Lower leg skin (tissue), 4 donors: ENCODE results near the gene DFFA. TPM values are rescaled to one million over a fixed set of nuclear protein-coding genes. Genes with fewer than 3 reads are reported as not detected.

Experiments
- DNase-seq, 2 donors: peaks; one replicate each; pipeline ENCODE4 v3.0.0-alpha.2; 2019; ENCODE audit warnings: low spot score in 2 of 2
- H3K4me3 ChIP-seq: fragments of 200-600 bp; sonication (generic); 2 replicates; pipeline ENCODE4 v1.5.1; 2017; ENCODE audit warnings: mild to moderate bottlenecking, low read depth; ENCODE audit not compliant: poor library complexity, severe bottlenecking
- POLR2A ChIP-seq, 2 donors: fragments of 450-650 bp; IDR thresholded peaks; one replicate each; pipeline ENCODE4 v1.6.1; 2016 to 2017; ENCODE audit warnings: antibody characterized with exemption in 2 of 2, mild to moderate bottlenecking in 1 of 2, moderate library complexity in 1 of 2
- WGBS, 2 donors: methylation state at CpG; one replicate each; pipeline ENCODE4 v1.1.5; 2018; 5-methylcytosine and 5-hydroxymethylcytosine counted together
- intact Hi-C: fragments of 100-400 bp; cut with DNase I; formaldehyde crosslinking; loops from one replicate; pipeline ENCODE4 v1.15.0; 2023; ENCODE audit warnings: low total_unique reads
- total RNA-seq, 4 donors: library from RNA; depleted of rRNA; stranded (reverse); fragments of >200 nt; gene quantifications; one replicate each; pipeline ENCODE4 v1.1.0, GENCODE V29; 2016
- TF ChIP-seq, protein P1 (sequence below), 3 donors: fragments of 450-650 bp; IDR thresholded peaks; one replicate each; pipeline ENCODE4 v1.5.1; 2016; ENCODE audit warnings: antibody characterized with exemption in 3 of 3, mild to moderate bottlenecking in 3 of 3, moderate library complexity in 2 of 3

The DFFA gene
- total RNA-seq, 4 donors from 2014 or later: 14.1 to 20.9 (median 18.0) TPM

GRCh38 chr1:10415211-10415930, 57.0 kb downstream of the DFFA start:
- TF ChIP-seq, protein P1, sequence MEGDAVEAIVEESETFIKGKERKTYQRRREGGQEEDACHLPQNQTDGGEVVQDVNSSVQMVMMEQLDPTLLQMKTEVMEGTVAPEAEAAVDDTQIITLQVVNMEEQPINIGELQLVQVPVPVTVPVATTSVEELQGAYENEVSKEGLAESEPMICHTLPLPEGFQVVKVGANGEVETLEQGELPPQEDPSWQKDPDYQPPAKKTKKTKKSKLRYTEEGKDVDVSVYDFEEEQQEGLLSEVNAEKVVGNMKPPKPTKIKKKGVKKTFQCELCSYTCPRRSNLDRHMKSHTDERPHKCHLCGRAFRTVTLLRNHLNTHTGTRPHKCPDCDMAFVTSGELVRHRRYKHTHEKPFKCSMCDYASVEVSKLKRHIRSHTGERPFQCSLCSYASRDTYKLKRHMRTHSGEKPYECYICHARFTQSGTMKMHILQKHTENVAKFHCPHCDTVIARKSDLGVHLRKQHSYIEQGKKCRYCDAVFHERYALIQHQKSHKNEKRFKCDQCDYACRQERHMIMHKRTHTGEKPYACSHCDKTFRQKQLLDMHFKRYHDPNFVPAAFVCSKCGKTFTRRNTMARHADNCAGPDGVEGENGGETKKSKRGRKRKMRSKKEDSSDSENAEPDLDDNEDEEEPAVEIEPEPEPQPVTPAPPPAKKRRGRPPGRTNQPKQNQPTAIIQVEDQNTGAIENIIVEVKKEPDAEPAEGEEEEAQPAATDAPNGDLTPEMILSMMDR (IDR thresholded peaks at IDR 0.05): no peak
- no peak for TF ChIP-seq POLR2A (IDR thresholded peaks at IDR 0.05)
- intact Hi-C loops: no loop called here
- DNase-seq: peak in 1 of 2 donors; percentile 28
- 53 to 60% methylated on average over 6 of the region's 6 CpGs for WGBS, 2 donors
- H3K4me3 ChIP-seq: no peak overlapping the region

GRCh38 chr1:10407201-10407600, 65.1 kb downstream of the DFFA start:
- TF ChIP-seq POLR2A (IDR thresholded peaks at IDR 0.05): no peak
- TF ChIP-seq, protein P1 (IDR thresholded peaks at IDR 0.05): no peak
- no peak overlapping the region for H3K4me3 ChIP-seq
- WGBS, 2 donors: 83 to 85% methylated on average over 2 of the region's 2 CpGs
- intact Hi-C loops: no loop called here
- DNase-seq: no peak

Other genes starting within 250 kb of the DFFA start
- gene PGD, start 73.5 kb downstream of the DFFA start, total RNA-seq: 10 to 100 TPM; 38.8 to 70.5 (median 53.2) TPM
- gene CENPS, start 42.1 kb downstream of the DFFA start, total RNA-seq: 1 to 10 TPM in 2 of 4 donors, under 1 TPM in 2; 0.42 to 1.8 (median 0.97) TPM
- not detected for gene CORT, start 22.5 kb downstream of the DFFA start, total RNA-seq
- 10 to 100 TPM; 14.1 to 22.8 (median 18.9) TPM for gene PEX14, start 2.4 kb upstream of the DFFA start, total RNA-seq